K562 (cell line): ENCODE data around the gene PDE3A.

ENCODE experiments used
- EZH2 ChIP-seq: IDR thresholded peaks from 2 replicates; pipeline ENCODE4 v1.6.1; 2012; ENCODE audit warnings: low read depth, mild to moderate bottlenecking, inconsistent platforms, low read length, borderline replicate concordance
- POLR2AphosphoS5 ChIP-seq: IDR thresholded peaks from 2 replicates; pipeline ENCODE4 v1.6.1; 2011; ENCODE audit warnings: mild to moderate bottlenecking, low read depth, low read length, moderate library complexity; ENCODE audit not compliant: control insufficient read depth, insufficient read depth
- ZFP36 ChIP-seq: fragments of 150-350 bp; IDR thresholded peaks from 2 replicates; pipeline ENCODE4 v1.6.1; 2018; ENCODE audit warnings: low read length, low read depth; ENCODE audit not compliant: partially characterized antibody
- ZNF24 ChIP-seq: fragments of 450-650 bp; IDR thresholded peaks from 2 replicates; pipeline ENCODE4 v1.6.1; 2016
- TF ChIP-seq, protein P1 (sequence below), 3 experiments: IDR thresholded peaks in 2 of 3; conservative IDR thresholded peaks in 1 of 3; 2 replicates each; pipeline ENCODE4 v1.5.1; 2011 to 2012; ENCODE audit warnings: low read length in 3 of 3, mild to moderate bottlenecking in 3 of 3, control low read depth in 2 of 3, improper control_type of control experiment in 1 of 3, inconsistent platforms in 1 of 3, low read depth in 1 of 3, mixed read lengths in 1 of 3, moderate library complexity in 1 of 3; ENCODE audit not compliant: insufficient read depth in 2 of 3
- TF ChIP-seq, protein P2 (sequence below): fragments of 250-450 bp; sonication (Bioruptor Pico); IDR thresholded peaks from 2 replicates; pipeline ENCODE4 v1.8.0; 2022; ENCODE audit warnings: moderate library complexity, mild to moderate bottlenecking, inconsistent platforms

DNA sequence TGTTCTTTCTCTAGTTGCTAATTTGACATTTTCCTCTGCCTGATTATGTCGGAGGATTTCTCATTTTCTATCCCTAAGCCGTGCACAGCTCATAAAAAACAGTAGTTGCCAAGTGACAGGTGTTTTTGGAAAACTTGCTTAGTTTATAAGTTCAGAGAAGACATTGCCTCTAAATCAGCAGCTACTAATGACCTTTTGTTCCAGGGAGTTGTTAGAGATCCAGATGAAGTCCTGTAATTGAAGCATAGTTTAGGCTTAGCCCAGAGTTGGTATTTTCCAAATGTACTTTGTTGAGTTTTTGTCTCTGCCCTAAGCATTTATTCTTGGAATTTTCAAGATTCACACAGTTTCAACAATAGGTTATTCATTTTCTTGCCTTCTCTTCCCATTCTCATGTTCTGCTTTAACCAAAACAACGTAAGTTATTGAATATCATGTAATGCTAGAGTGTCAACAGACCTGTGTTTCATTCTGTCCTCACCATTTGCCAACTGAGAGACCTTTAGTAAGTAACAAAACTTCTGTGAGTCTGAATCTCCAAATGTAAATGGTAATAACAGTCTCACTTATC is 216.8 kb downstream of the PDE3A start:
- TF ChIP-seq ZFP36 (no peak), POLR2AphosphoS5 (no peak), ZNF24 (no peak), EZH2 (no peak)
- TF ChIP-seq, protein P1, sequence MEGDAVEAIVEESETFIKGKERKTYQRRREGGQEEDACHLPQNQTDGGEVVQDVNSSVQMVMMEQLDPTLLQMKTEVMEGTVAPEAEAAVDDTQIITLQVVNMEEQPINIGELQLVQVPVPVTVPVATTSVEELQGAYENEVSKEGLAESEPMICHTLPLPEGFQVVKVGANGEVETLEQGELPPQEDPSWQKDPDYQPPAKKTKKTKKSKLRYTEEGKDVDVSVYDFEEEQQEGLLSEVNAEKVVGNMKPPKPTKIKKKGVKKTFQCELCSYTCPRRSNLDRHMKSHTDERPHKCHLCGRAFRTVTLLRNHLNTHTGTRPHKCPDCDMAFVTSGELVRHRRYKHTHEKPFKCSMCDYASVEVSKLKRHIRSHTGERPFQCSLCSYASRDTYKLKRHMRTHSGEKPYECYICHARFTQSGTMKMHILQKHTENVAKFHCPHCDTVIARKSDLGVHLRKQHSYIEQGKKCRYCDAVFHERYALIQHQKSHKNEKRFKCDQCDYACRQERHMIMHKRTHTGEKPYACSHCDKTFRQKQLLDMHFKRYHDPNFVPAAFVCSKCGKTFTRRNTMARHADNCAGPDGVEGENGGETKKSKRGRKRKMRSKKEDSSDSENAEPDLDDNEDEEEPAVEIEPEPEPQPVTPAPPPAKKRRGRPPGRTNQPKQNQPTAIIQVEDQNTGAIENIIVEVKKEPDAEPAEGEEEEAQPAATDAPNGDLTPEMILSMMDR (IDR thresholded peaks at IDR 0.05 in 2 of 3, conservative IDR thresholded peaks at IDR 0.05 in 1 of 3; ENCODE audit: insufficient read depth in 2 of 3, low read depth in 1 of 3, low read length in 3 of 3): no peak
- TF ChIP-seq, protein P2, sequence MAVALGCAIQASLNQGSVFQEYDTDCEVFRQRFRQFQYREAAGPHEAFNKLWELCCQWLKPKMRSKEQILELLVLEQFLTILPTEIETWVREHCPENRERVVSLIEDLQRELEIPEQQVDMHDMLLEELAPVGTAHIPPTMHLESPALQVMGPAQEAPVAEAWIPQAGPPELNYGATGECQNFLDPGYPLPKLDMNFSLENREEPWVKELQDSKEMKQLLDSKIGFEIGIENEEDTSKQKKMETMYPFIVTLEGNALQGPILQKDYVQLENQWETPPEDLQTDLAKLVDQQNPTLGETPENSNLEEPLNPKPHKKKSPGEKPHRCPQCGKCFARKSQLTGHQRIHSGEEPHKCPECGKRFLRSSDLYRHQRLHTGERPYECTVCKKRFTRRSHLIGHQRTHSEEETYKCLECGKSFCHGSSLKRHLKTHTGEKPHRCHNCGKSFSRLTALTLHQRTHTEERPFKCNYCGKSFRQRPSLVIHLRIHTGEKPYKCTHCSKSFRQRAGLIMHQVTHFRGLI (CRISPR knock-in tag): no peak
